ENCODE results near the gene IRS2. TPM values are rescaled to one million over a fixed set of nuclear protein-coding genes. Genes with fewer than 3 reads are reported as not detected.
A peak's percentile ranks its signal among the peaks of the same experiment; 100 is the strongest.
"Not testable (repeated sequence)": the region's sequence is repeated elsewhere in the genome, so short reads cannot be mapped to it uniquely, and the experiment has no call there.

Gene IRS2
- total RNA-seq, 1 donor from 2014 or later, result 24.7 TPM

DNA sequence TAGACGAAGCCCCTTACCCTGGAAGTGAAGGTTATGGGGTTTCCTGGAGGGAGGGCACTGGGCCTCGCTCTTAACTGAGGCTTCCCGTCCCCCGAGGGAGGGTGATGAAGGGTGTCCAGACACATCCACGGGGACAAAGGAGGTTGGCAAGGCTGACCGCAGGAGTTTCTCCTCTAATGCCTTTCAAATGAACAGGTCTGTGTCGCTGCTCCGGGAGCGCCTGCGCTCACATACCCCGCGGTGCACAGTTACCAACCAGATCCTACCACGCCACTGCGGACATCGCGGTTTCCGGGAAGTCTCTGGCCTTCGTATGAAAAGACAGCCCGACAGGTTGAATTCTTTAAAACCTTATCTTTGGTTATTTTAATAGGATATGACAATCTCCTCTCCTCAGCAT lies 41.3 kb downstream of the IRS2 start:
- ATAC-seq (no peak), DNase-seq (ENCODE audit: low spot score) (no peak)
- intact Hi-C loops (cut with DNase I), result no loop called here

DNA sequence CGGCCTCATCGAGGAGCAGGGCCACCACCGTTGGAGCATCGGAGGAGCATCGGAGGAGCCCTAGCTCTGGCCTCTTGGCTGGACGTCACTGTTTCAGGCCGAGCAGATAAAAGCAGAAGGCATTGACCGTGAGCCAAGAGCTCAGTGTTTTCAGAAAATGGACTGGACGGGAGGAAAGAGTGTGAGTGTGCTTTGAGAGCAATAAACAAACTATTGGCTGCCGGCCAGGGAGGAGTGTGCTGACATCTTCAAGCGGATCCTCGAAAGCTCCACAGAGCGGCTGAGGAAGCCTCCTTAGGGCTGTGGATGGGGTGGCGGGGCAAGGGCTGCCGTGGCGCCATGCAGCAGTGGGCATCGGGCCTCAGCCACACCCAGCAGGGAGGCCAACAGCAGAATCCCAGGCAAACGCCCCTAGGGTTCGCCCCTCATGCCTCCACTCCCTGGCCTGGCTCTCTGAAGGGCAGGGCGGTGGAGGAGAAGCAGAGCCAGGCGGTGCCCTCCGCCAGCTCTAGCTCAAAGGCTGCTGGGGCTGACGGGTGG lies 41.8 kb downstream of the IRS2 start:
- intact Hi-C loops (cut with DNase I), result no loop called here
- ATAC-seq, result peak; percentile 63
- no peak for DNase-seq (ENCODE audit: low spot score)

DNA sequence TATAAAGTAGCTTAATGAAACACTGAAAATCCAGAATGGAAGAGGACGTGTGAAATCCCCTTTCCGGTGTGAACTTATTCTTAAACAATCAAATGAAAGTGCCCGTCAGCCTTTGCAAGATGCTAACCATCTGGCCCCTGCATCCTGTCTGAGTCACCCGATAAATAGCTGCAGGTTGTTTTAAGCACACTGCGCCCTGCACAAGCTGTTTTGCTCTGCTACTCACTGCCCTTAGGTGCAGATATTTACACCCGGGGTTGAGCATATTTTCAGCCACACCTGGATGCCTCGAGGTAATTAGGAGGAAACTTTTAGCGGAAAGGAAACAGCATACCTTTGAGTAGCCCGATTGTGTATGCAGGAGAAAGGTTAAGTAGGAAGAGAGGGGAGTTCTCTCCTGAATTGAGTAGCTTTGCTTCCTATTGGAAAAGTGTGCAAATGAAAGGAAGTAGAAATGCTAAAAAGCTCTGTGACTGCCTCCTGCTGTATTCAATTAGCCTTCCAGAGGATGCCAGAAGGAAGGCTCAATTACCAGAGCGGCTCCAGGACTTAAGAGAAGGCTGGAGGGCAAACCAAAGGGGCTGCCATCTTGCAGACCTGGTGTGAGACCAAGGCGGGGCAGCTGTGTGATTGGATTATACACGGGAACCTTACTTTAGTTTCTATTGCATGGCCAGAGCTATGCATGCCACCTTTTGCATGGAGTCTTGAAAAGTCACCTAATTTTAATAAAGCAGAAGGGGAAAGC lies 42.5 kb downstream of the IRS2 start:
- intact Hi-C loops (cut with DNase I), result no loop called here
- ATAC-seq (peak; percentile 7), DNase-seq (ENCODE audit: low spot score) (no peak)

DNA sequence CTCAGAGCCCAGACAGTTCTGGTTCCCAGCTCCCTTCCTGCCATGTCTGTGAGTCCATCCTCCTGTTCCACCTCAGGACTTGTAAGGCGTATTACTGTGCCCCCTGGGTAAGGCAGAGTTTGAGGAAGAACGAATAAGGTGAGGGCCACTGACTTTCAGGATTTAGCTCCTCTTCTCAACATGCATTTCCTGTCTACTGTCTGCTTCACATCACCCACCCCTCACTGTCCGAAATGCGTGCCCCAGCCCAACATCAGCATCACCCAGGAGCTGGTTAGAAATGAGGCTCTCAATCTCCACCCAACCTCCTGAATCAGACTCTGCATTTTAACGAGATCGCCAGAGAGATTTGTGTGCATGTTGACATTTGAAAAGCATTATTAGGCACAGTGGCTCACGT lies 44.4 kb downstream of the IRS2 start:
- DNase-seq (ENCODE audit: low spot score) (no peak), ATAC-seq (no peak)
- intact Hi-C loops (cut with DNase I), result no loop called here

DNA sequence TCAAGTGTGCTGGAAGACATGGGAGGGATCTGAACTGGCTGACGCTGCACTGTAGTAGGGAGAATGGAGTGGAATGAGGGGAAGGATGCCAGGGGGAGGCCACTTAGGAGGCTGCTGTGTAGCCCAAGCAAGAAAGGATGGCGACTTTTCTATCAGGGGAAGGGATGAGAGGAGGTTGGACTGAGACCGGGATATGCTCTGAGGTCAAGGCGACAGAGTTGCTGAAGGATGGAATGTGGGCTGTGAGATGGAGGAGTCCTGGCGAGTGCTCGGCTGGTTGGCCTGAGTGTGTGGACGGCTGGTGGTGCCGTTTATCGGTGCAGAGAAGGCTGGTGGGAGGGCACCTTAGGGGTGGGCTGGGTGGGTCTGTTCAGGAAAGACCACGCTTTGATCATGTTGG lies 45.7 kb downstream of the IRS2 start:
- no peak for DNase-seq (ENCODE audit: low spot score)
- no peak for ATAC-seq
- intact Hi-C loops (cut with DNase I), result no loop called here

DNA sequence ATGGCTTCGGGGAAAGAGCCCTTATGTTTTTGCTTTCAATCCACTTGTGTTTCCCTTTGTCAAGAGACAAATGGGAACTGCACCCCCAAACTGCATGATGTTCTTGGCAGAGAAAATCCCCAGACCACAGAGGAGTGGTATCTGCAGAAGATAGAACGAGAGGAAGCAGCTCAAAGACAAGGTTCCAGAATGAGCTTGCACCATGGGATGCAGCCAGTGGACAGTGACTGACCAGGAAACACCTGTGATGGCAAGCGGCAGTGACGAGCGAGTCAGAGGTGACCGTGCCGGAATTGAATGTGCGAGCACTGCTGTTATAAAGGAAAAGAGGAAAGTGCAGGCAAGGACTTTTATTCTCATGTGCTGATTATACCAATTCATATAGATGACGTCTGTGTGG lies 46.3 kb downstream of the IRS2 start:
- intact Hi-C loops (cut with DNase I), result no loop called here
- ATAC-seq (peak; percentile 69), DNase-seq (ENCODE audit: low spot score) (no peak)

DNA sequence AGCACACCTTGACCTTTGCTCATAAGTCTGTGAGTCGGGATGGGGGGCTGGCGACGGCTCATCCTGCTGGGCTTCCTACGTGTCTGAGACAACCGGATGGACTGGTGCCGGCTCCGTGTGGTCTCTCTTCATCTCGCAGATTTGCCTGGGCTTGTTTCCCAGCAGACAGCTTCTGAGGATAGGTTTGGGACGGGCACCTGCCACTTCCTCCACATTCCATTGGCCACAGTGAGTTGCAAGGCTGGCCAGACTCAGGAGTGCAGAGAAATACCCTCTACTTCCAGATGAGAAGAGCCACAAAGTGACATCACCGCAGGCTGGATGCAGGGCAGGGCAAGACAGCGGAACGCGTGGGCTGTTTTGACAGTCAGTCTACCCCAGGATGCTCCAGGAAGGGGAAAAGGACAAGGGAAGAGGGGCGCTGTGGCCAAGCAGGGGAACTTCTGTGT lies 48.1 kb downstream of the IRS2 start:
- intact Hi-C loops (cut with DNase I), result no loop called here
- ATAC-seq, result peak; percentile 59
- no peak for DNase-seq (ENCODE audit: low spot score)

DNA sequence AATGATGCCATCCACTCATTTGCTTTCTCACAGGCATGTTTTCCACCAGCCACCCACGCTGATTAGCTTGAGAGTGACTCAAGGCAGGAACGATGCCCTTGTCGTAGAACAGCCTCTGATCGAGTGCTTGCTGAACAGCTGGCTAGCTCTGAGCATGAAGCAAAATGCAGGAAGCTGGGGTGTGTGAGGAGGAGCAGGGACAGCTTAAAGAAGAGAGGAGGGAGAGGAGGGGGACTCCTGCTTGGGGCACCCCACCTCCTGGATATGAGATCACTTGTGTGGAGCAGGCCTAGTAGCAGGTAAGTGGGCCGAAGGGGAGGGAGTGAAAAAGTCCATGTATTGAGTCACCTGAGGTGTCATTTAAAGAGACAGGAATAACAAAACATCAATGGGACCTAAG lies 48.8 kb downstream of the IRS2 start:
- DNase-seq (ENCODE audit: low spot score) (no peak), ATAC-seq (no peak)
- intact Hi-C loops (cut with DNase I), result no loop called here

DNA sequence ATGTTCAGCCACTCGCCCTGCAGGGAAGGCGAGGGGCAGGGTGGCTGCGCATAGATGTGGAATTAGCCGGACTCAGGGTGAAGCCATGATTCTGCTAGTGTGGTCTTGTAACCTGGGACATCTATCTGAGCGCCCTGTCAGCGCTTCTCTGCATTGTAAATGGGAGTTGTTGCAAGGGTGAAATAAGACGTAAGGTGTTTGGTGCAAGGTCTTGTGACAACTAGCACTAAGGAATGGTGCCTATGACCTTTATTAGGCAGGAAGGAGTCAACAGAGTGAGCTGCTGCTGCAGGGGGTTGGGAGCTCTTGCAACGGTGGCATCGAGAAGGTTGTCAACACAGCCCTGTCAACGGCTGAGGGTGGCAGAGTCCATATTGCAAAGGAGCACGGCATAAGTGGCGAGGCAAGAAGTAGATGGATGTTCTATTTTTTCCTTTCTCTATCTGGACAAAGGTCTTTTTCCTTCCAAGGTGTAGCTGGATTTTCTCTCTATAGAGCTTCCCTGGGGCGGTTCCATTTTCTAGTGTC lies 49.3 kb downstream of the IRS2 start:
- intact Hi-C loops (cut with DNase I), result no loop called here
- no peak for DNase-seq (ENCODE audit: low spot score)
- ATAC-seq, result no peak

DNA sequence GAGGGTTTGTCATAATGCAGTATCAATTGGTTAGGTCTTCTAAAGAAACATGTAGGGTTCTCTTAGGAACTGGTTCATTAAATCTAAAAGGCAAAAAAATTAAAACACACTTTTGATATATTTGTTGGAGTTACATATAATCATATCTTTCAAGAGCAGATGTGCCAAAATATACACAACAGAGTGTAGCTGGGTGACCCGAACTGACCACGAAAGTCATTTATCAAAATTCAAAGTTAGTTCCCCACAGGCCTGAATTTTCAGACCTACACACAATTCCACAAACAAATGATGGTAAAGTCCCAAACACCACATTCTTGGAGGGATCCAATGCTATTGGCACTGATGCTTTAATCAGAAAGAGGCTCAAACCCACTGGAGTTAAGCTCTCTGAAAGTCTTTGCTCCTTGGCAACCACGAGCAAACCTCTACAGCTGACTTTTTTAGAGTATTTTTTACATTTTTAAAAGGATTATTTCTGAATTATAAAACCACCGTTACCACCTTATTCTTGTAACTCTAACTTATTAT lies 50.9 kb downstream of the IRS2 start:
- intact Hi-C loops (cut with DNase I), result no loop called here
- DNase-seq (ENCODE audit: low spot score) (no peak), ATAC-seq (no peak)

DNA sequence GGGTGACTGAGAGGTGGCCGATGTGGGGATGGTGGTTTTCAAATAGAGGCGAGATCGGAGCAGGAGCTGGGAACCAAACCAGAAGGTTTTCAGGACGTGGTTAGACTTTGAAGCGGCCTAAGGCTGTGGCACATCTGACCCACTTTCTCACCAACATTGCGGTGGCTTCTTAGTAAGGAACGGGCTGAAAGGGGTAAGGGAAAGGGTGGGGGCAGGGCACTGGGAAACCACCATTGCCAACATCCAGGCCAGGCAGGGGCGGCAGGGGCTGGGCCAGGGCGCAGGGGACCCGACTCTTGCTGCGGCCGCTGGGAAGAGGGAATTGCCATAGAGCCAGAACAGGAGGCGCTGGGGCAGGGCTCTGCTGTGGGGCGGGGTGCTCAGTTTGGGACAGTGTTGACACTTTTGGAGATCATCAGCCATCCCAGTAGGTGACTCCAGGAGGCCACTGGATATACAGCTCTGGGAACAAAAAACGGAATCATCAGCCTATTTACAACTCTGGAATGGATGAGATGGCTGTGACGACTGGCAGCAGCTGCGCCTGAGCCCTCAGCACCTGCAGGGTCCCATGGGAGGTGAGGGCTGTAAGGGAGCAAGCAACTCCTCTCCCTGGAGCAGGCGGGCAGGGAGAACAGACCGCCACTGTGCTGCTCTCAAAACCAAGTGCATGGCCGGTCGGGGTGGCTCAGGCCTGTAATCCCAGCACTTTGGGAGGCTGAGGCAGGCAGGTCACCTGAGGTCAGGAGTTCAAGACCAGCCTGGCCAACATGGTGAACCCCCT lies 52.2 kb downstream of the IRS2 start:
- intact Hi-C loops (cut with DNase I), result loop anchor here (5.0 kb wide), 1 partner anchor 1123 kb away; no protein-coding TSS in a partner anchor
- ATAC-seq (no peak), DNase-seq (ENCODE audit: low spot score) (no peak)

DNA sequence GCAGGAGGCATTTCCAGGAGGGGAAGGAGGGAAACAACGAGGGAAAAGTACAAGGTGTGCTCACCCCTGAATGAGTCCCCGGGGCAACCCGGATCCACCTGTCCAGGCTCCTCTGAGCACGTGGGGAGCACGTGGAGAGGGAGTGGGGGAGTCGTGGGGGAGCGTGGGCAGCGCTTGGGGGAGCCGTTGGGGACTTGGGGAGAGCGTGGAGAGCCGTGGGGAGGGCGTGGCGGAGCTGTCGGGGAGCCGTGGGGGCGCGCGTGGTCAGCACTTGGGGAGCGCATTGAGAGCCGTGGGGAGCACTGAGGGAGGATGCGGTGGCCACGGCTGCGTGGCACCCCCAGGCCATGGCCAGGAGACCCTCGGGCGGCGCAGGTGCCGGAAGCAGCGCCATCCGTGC lies 52.8 kb downstream of the IRS2 start:
- ATAC-seq (no peak), DNase-seq (ENCODE audit: low spot score) (no peak)
- intact Hi-C loops (cut with DNase I), result loop anchor here (5.0 kb wide), 1 partner anchor 1124 kb away; no protein-coding TSS in a partner anchor

DNA sequence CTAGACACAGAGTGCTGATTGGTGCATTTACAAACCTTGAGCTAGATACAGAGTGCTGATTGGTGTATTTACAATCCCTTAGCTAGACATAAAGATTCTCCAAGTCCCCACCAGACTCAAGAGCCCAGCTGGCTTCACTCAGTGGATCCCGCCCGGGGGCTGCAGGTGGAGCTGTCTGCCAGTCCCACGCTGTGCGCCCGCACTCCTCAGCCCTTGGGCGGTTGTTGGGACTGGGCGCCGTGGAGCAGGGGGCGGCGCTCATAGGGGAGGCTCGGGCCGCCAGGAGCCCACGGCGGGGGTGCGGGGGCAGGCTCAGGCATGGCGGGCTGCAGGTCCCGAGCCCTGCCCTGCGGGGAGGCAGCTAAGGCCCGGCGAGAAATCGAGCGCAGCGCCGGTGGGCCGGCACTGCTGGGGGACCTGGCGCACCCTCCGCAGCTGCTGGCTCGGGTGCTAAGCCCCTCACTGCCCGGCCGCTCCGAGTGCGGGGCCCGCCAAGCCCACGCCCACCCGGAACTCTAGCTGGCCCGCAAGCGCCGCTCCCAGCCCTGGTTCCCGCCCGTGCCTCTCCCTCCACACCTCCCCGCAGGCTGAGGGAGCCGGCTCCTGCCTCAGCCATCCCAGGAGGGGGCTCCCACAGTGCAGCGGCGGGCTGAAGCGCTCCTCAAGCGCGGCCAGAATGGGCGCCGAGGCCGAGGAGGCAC lies 53.8 kb downstream of the IRS2 start:
- DNase-seq (ENCODE audit: low spot score); ATAC-seq: not testable (repeated sequence)
- intact Hi-C loops (cut with DNase I), result loop anchor here (5.0 kb wide), 1 partner anchor 1125 kb away; no protein-coding TSS in a partner anchor

DNA sequence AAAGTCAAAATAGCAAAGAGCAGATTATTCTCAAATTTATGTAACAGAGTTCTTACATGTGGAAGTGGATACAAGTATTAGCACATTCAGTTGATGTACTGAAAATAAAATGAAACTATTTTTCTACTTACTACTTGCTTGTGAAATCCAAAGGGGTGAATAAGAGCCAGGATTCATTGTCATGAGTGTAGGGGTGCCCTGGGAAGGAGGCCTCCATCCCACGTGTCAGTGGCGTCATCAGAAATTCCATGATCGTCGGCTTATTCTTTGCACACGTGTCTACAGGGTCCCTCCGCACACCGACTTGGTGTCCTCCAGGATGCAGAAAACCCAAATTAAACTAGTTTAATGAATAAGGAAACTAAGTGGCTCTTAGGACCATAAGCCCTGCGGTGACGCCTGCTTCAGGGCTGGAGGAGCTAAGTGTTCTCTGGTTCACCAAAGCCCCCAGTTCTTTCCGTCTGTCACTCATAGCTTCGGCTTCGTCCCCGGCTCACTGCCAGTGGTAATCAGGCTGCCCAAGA lies 55.5 kb downstream of the IRS2 start:
- intact Hi-C loops (cut with DNase I), result loop anchor here (5.0 kb wide), 1 partner anchor 1126 kb away; no protein-coding TSS in a partner anchor
- no peak for DNase-seq (ENCODE audit: low spot score)
- no peak for ATAC-seq

DNA sequence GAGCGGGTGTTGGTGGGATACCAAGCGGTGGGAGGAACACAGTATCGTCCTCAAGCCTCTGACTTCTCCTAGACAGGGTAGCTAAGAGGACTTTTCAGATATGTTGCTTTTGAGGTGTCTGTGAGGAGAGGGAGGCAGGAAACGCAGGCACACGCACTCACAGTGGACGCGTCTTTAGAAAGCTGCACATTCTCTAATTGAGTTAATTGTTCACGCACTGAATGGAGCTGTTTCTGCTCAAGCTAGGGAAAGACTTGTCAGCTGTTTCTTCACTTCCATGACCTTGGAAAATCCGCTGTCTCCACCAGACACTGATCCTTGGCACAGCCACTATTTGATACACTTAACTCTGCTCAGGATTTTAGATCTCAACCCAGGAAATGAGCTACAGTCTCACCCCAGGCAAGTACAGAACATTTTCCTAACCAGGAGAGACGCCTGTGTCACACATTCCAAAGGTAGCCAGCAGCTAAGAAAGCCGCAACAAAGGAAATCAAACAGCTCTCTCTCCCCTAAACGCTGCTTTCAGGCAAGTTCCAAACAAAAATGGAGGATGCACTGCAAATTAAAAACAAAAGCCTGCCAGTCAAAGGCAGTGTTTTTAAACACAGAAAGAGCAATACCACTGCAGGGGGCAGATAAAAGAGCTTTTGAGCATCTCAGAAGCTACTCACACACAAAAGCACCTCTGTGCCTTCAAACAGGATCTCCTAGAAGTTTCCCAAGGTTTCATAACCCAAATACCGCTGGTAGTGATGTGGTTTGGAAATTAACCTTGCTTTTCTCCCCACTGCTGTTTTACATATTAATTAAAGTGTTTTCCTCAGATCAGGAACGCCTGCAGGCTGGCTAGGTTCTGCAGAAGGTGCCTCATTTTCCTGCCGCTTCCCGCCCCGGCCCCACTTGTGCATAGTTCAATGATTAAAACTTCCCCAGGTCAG lies 57.3 kb downstream of the IRS2 start:
- no peak for ATAC-seq
- no peak for DNase-seq (ENCODE audit: low spot score)
- intact Hi-C loops (cut with DNase I), result no loop called here

DNA sequence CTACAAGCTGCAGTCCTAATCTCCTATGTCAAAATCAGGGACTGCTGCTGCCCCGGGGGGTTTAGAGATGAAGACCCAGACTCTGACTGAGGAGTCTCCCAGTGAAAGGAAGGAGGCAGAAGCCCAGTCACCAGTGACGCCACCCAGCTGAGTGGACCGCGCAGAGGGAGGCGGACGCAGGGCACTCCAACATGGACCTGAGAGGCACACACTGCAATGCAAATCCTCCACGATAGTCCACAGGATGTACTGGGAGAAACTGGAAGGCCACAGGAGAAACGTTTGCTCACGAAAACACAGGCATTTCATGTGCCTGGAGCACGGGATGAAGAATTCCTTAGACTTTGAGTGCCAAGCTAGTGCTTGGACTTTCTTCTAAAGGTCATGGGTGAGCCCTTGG lies 58.3 kb downstream of the IRS2 start:
- intact Hi-C loops (cut with DNase I), result no loop called here
- ATAC-seq (no peak), DNase-seq (ENCODE audit: low spot score) (no peak)

DNA sequence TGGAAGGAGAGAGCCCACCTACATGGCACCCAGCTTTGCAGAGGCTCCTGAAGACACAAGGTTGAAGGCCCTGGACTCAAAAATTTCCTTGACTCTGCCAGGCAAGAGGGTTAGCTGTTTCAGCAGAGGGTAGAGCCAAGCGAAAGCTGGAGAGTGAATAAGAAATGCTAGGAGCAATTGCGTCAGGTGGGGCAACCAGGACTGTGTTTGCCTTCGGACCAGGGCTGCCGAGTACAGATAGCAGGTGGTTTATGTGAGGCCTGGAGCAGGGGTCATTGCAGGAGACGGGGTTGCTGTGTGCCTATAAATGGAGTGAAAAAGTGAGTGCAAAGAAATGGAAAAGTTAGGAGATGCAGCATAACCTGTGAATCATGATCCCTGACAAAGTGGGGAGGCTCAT lies 59.1 kb downstream of the IRS2 start:
- intact Hi-C loops (cut with DNase I), result no loop called here
- DNase-seq (ENCODE audit: low spot score) (no peak), ATAC-seq (no peak)
